ENCODE results near the gene SYNPO2.

Gene SYNPO2

DNA sequence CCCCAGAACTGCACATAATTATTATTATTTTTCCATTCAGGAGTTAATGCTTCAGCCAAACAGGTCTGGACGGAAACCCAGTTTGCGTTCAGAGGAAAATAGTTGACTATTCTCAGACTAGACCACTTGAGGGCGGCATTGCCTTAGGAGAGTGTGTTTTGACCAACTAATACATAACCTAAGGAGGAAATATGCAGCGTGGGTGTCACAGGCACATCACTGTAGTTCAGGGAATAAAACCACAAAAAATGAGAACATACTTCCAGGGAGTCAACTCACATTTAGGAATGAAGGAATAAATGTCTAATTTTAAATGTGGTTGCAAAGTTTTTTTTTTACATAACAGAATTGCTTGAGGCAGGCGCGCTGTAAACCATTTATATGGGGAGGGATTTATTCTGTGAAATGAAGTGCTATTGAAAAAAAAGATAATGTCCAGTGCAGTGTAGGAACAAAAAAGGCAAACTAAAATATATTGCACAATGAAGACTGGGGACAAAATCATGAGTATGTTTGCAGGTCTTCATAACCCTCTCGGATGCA lies 93.3 kb downstream of the SYNPO2 start:
- no peak for DNase-seq (ENCODE audit: low spot score)
- Histone ChIP-seq H3K4me3 (no peak overlapping the region), H3K27ac (peak overlapping the region; percentile 66 to 93)
- TF ChIP-seq, protein P1, sequence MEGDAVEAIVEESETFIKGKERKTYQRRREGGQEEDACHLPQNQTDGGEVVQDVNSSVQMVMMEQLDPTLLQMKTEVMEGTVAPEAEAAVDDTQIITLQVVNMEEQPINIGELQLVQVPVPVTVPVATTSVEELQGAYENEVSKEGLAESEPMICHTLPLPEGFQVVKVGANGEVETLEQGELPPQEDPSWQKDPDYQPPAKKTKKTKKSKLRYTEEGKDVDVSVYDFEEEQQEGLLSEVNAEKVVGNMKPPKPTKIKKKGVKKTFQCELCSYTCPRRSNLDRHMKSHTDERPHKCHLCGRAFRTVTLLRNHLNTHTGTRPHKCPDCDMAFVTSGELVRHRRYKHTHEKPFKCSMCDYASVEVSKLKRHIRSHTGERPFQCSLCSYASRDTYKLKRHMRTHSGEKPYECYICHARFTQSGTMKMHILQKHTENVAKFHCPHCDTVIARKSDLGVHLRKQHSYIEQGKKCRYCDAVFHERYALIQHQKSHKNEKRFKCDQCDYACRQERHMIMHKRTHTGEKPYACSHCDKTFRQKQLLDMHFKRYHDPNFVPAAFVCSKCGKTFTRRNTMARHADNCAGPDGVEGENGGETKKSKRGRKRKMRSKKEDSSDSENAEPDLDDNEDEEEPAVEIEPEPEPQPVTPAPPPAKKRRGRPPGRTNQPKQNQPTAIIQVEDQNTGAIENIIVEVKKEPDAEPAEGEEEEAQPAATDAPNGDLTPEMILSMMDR (IDR thresholded peaks at IDR 0.05): peak; percentile 53

DNA sequence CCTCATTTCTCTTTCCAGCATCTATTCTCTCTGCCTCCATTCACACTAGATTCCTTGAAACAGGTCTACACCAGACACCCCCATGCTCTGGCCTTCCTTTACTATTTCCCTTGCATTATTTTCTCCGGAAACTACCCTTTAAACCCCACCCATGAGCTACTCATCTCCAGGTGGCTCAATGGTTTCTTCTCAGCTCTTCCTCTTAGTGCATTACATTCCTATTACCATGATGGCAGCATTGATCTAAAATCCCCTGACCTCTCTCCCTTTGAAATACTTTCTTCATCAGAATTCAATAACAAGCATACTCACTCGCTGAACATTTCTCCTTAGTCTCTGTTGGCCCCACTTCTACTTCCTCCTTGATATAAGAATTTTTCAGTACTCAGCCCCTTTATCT lies 94.6 kb downstream of the SYNPO2 start:
- TF ChIP-seq, protein P1 (IDR thresholded peaks at IDR 0.05): no peak
- no peak for DNase-seq (ENCODE audit: low spot score)
- peak overlapping the region; percentile 66 to 93 for H3K27ac ChIP-seq
- no peak overlapping the region for H3K4me3 ChIP-seq

DNA sequence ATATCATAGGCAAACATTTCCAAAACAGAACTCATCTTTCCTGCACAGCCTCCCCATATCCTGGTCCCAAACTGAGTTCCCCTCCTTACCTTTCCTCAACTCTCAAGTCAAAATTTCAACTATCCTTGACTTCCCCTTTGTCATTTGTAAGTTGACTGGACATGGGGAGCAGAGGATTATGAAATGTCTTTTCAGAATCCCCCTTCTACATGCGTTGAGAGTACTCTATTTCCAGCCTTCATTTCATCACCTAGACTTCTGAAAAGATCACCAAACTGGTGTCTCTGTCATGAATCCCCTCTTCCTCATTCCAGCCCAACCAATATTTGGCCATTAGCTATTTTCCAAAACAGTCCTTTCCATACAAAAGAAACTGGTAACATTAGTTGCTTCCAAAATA lies 95.2 kb downstream of the SYNPO2 start:
- peak overlapping the region; percentile 66 to 93 for H3K27ac ChIP-seq
- no peak for DNase-seq (ENCODE audit: low spot score)
- H3K4me3 ChIP-seq: no peak overlapping the region
- TF ChIP-seq, protein P1 (IDR thresholded peaks at IDR 0.05): no peak

DNA sequence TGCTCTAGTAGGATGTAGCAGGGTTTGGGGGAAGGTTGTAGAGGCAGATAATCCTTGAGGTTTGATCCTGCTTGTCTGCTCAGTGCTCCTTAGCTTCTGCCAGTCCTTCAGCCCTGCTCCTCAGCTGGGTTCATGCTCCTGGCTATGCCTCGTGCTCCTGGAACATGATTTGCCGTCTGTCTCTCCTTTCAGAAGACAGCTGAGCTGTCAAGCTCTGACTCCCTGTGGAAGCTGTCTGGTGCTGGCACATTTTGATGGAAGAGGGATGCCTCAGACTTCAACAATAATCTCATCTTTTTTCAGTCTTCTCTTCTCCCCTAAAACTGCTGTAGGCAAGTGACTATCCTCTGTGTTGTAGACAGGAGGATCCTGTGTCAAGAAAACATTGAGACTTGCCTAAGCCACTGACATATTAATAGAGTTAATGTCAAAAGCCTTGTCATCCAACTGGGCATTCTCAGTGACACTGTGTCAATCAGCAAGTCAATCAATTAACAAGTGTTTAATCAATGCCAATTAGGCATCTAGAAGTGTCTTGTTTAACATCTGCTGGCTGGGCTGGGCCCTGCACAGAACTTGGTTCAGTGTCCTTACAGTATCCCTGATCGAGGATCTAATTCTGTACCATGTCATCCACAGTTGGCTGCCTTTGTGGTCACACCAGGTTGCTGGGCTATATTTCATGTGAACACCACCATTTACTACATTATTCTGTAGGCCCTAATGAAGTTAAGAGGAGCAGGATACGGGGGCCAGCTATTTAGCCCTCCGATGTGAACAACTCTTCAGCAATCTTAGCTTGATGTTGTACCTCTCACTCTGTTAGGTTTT lies 96.7 kb downstream of the SYNPO2 start:
- H3K27ac ChIP-seq: peak overlapping the region; percentile 63 to 93
- DNase-seq (ENCODE audit: low spot score): no peak
- TF ChIP-seq, protein P1 (IDR thresholded peaks at IDR 0.05): no peak
- no peak overlapping the region for H3K4me3 ChIP-seq

DNA sequence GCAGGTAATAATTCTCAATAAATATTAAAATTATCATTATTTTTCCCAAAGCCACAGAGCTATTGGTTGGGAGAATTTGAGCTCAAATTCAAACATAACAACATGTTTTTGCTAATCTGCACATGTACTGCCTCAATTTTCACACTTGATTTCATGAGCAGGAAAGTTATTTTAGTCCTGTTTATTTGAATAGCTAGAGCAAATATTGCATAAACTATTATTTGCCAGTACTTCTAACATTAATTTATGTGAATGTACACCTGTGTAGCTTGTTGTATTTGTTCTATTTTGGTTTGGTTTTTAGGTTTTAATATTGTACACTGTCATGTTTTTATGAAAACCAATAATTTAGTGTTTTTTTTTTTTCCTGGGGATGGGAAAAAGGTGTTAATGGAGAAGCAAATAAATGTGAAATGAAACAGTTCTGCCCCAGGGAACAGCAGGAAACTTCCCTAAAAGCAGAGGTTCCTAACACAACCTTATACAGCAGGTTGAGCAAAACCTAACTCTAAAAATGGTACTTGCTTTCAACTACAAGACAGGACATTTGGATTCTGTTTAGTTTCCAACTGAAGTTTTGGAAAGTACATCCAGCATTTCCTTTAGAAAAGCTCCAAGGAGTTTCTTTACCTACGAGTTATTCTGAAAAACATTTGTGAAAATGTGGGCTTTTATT lies 99.4 kb downstream of the SYNPO2 start:
- no peak for DNase-seq (ENCODE audit: low spot score)
- TF ChIP-seq, protein P1 (IDR thresholded peaks at IDR 0.05): no peak
- Histone ChIP-seq H3K27ac (peak overlapping the region; percentile 80 to 93), H3K4me3 (no peak overlapping the region)

DNA sequence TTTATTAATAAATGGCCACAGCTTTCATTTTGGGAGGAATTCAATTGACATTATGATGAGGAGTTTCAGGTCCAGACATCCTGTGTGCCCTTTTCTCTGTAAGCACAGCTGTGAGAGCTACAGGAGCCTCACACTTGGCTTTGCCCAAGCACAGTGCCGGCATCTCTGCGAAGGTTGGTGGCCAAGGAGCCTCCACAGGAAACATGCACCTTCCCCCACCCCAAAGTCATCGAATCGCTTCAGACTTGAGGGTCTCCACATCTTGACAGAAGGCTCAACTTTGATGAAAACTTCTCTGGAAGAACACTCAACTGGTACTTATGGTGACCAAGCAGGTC lies 100.0 kb downstream of the SYNPO2 start:
- Histone ChIP-seq H3K27ac (peak overlapping the region; percentile 80 to 93), H3K4me3 (no peak overlapping the region)
- DNase-seq (ENCODE audit: low spot score): no peak
- TF ChIP-seq, protein P1 (IDR thresholded peaks at IDR 0.05): no peak
